Measurements from ENCODE around the gene CEP70.

CEP70 gene

DNA sequence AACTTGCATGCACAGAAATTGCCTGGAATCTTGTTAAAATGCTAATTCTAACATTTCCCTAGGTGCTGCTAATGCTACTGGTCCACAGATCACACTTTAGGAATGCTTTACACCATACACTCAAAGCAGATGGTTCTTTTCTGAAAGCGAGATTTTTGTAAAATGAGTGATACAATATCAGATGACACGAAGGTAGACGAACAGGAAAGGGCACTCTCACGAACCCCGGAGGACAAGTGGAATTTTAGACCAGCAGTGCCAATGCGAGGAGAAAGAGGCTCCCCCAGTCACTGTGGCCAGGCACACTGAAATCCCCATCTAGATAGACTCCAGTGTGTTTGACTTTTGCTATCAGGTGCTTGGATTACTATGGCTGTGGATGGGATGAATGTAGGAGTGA is 35.5 kb upstream of the CEP70 start:
- no peaks in the 10 kb centered on the region for H3K79me1 ChIP-seq (ENCODE audit: low read length)
- H3K4me2 ChIP-seq (ENCODE audit: low read length), result no peak overlapping the region
- H3K18ac ChIP-seq (ENCODE audit: low read length), result no peak overlapping the region
- no peaks in the 10 kb centered on the region for H3K4me1 ChIP-seq (ENCODE audit: control insufficient read depth, low read depth, low read length)
- no peak overlapping the region for H4K8ac ChIP-seq (ENCODE audit: low read depth, low read length)
- H3K23ac ChIP-seq (ENCODE audit: low read length), result no peak overlapping the region
- no peak overlapping the region for H3K4ac ChIP-seq (ENCODE audit: low read depth, low read length)
- no peaks in the 10 kb centered on the region for H3K27me3 ChIP-seq (ENCODE audit: insufficient read depth, low read length, poor library complexity)
- H3K9ac ChIP-seq (ENCODE audit: low read length), result no peak overlapping the region
- no peak overlapping the region for H3K27ac ChIP-seq (ENCODE audit: low read depth, low read length)
- no CpG with 5 or more reads among the region's 6 CpGs for WGBS (ENCODE audit: extremely low coverage, insufficient coverage, low lambda C conversion rate)
- no peaks in the 10 kb centered on the region for H3K36me3 ChIP-seq (ENCODE audit: control insufficient read depth, insufficient read depth, low read length)
- H3K79me2 ChIP-seq (ENCODE audit: control insufficient read depth, insufficient read depth, low read length), result no peaks in the 10 kb centered on the region
- H3K56ac ChIP-seq (ENCODE audit: low read length), result no peak overlapping the region
- no peak for DNase-seq
- H2BK5ac ChIP-seq (ENCODE audit: low read length), result no peak overlapping the region
- no peak overlapping the region for H2BK120ac ChIP-seq (ENCODE audit: low read depth, low read length)
- no peak overlapping the region for H3K4me3 ChIP-seq (ENCODE audit: low read length)
- H4K5ac ChIP-seq (ENCODE audit: low read length), result no peak overlapping the region
- H2AK5ac ChIP-seq (ENCODE audit: low read length), result no peak overlapping the region
- no peak overlapping the region for H2BK15ac ChIP-seq (replicated peaks; ENCODE audit: low read depth)

GRCh38 chr3:138625707-138626365 is 31.8 kb upstream of the CEP70 start:
- no CpG with 5 or more reads among the region's 3 CpGs for WGBS (ENCODE audit: extremely low coverage, insufficient coverage, low lambda C conversion rate)
- Histone ChIP-seq H3K23ac (ENCODE audit: low read length) (no peak overlapping the region), H3K4me3 (ENCODE audit: low read length) (no peak overlapping the region), H3K4ac (ENCODE audit: low read depth, low read length) (no peak overlapping the region), H2BK15ac (replicated peaks; ENCODE audit: low read depth) (no peak overlapping the region), H2BK5ac (ENCODE audit: low read length) (no peak overlapping the region), H2BK120ac (ENCODE audit: low read depth, low read length) (no peak overlapping the region), H3K4me2 (ENCODE audit: low read length) (no peak overlapping the region), H3K27ac (ENCODE audit: low read depth, low read length) (no peak overlapping the region), H3K18ac (ENCODE audit: low read length) (no peak overlapping the region), H3K36me3 (ENCODE audit: control insufficient read depth, insufficient read depth, low read length) (no peaks in the 10 kb centered on the region), H3K27me3 (ENCODE audit: insufficient read depth, low read length, poor library complexity) (no peaks in the 10 kb centered on the region), H2AK5ac (ENCODE audit: low read length) (no peak overlapping the region), H4K8ac (ENCODE audit: low read depth, low read length) (no peak overlapping the region), H3K4me1 (ENCODE audit: control insufficient read depth, low read depth, low read length) (no peaks in the 10 kb centered on the region), H3K79me2 (ENCODE audit: control insufficient read depth, insufficient read depth, low read length) (no peaks in the 10 kb centered on the region), H4K5ac (ENCODE audit: low read length) (no peak overlapping the region), H3K9ac (ENCODE audit: low read length) (no peak overlapping the region), H3K56ac (ENCODE audit: low read length) (no peak overlapping the region), H3K79me1 (ENCODE audit: low read length) (no peaks in the 10 kb centered on the region)
- DNase-seq, result no peak

- H3K36me3 ChIP-seq (ENCODE audit: control insufficient read depth, insufficient read depth, low read length), result no peaks in the 10 kb centered on the region
- H4K8ac ChIP-seq (ENCODE audit: low read depth, low read length), result no peak overlapping the region
- no peaks in the 10 kb centered on the region for H3K27me3 ChIP-seq (ENCODE audit: insufficient read depth, low read length, poor library complexity)
- no peak overlapping the region for H3K4me2 ChIP-seq (ENCODE audit: low read length)
- no peak overlapping the region for H3K4ac ChIP-seq (ENCODE audit: low read depth, low read length)
- H3K18ac ChIP-seq (ENCODE audit: low read length), result no peak overlapping the region
- no peak overlapping the region for H2AK5ac ChIP-seq (ENCODE audit: low read length)
- H3K4me3 ChIP-seq (ENCODE audit: low read length), result no peak overlapping the region
- DNase-seq, result no peak
- H3K27ac ChIP-seq (ENCODE audit: low read depth, low read length), result no peak overlapping the region
- no peaks in the 10 kb centered on the region for H3K79me1 ChIP-seq (ENCODE audit: low read length)
- H3K23ac ChIP-seq (ENCODE audit: low read length), result no peak overlapping the region
- H2BK5ac ChIP-seq (ENCODE audit: low read length), result no peak overlapping the region
- no peaks in the 10 kb centered on the region for H3K4me1 ChIP-seq (ENCODE audit: control insufficient read depth, low read depth, low read length)
- no peak overlapping the region for H4K5ac ChIP-seq (ENCODE audit: low read length)
- no peak overlapping the region for H3K9ac ChIP-seq (ENCODE audit: low read length)
- H3K56ac ChIP-seq (ENCODE audit: low read length), result no peak overlapping the region
- H2BK15ac ChIP-seq (replicated peaks; ENCODE audit: low read depth), result no peak overlapping the region
- no peak overlapping the region for H2BK120ac ChIP-seq (ENCODE audit: low read depth, low read length)
- H3K79me2 ChIP-seq (ENCODE audit: control insufficient read depth, insufficient read depth, low read length), result no peaks in the 10 kb centered on the region
Observed at GRCh38 chr3:138624518-138624917, 30.5 kb upstream of the CEP70 start.

DNA sequence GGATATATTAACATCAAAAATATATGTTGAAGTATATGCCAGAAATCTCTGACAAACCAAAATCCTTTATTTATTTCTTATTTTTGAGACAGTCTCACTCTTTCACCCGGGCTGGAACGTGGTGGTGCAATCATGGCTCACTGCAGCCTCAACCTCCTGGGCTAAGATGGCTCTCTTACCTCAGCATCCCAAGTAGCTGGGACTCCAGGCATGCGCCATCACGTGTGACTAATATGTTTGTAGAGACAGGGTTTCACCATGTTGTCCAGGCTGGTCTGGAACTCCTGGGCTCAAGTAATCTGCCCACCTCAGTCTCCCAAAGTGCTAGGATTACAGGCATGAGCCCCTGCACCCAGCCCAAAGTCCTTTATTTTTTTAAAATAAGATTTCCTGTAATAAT is 26.4 kb upstream of the CEP70 start:
- Histone ChIP-seq H2BK15ac (replicated peaks; ENCODE audit: low read depth) (no peak overlapping the region), H3K36me3 (ENCODE audit: control insufficient read depth, insufficient read depth, low read length) (no peaks in the 10 kb centered on the region), H3K4ac (ENCODE audit: low read depth, low read length) (no peak overlapping the region), H4K5ac (ENCODE audit: low read length) (no peak overlapping the region), H3K18ac (ENCODE audit: low read length) (no peak overlapping the region), H3K4me2 (ENCODE audit: low read length) (no peak overlapping the region), H2AK5ac (ENCODE audit: low read length) (no peak overlapping the region), H4K8ac (ENCODE audit: low read depth, low read length) (no peak overlapping the region), H3K27me3 (ENCODE audit: insufficient read depth, low read length, poor library complexity) (no peaks in the 10 kb centered on the region), H3K23ac (ENCODE audit: low read length) (no peak overlapping the region), H3K9ac (ENCODE audit: low read length) (no peak overlapping the region), H2BK5ac (ENCODE audit: low read length) (no peak overlapping the region), H3K79me2 (ENCODE audit: control insufficient read depth, insufficient read depth, low read length) (no peaks in the 10 kb centered on the region), H3K27ac (ENCODE audit: low read depth, low read length) (no peak overlapping the region), H3K79me1 (ENCODE audit: low read length) (no peaks in the 10 kb centered on the region), H3K4me3 (ENCODE audit: low read length) (no peak overlapping the region), H3K4me1 (ENCODE audit: control insufficient read depth, low read depth, low read length) (no peaks in the 10 kb centered on the region), H3K56ac (ENCODE audit: low read length) (no peak overlapping the region), H2BK120ac (ENCODE audit: low read depth, low read length) (no peak overlapping the region)
- WGBS (ENCODE audit: extremely low coverage, insufficient coverage, low lambda C conversion rate), result no CpG with 5 or more reads among the region's 4 CpGs
- no peak for DNase-seq

DNA sequence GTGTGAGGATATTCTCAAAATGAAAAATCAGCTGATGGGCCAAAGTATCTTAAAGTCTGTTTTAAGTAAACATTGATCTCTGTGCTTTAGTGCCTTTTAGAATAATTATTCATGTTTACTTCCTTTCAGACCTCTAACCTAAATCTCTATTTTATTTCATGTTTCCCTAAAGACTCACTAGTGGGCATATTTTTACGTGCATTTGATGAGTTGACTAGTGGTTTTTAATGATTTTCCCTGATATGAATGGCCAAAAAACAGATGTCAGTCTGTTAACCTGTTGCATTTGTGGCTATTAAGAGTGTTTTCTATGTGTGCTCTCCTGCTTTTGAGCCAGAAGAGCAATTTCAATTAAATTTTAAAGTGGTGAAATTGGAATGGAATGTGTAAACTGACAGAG is 21.4 kb upstream of the CEP70 start:
- no peak overlapping the region for H2BK5ac ChIP-seq (ENCODE audit: low read length)
- DNase-seq, result no peak
- no peak overlapping the region for H2BK15ac ChIP-seq (replicated peaks; ENCODE audit: low read depth)
- no peak overlapping the region for H3K4ac ChIP-seq (ENCODE audit: low read depth, low read length)
- no peak overlapping the region for H3K23ac ChIP-seq (ENCODE audit: low read length)
- H3K79me2 ChIP-seq (ENCODE audit: control insufficient read depth, insufficient read depth, low read length), result no peaks in the 10 kb centered on the region
- no CpG with 5 or more reads among the region's 1 CpG for WGBS (ENCODE audit: extremely low coverage, insufficient coverage, low lambda C conversion rate)
- H3K27ac ChIP-seq (ENCODE audit: low read depth, low read length), result no peak overlapping the region
- H3K18ac ChIP-seq (ENCODE audit: low read length), result no peak overlapping the region
- no peaks in the 10 kb centered on the region for H3K36me3 ChIP-seq (ENCODE audit: control insufficient read depth, insufficient read depth, low read length)
- H3K79me1 ChIP-seq (ENCODE audit: low read length), result no peaks in the 10 kb centered on the region
- no peak overlapping the region for H2BK120ac ChIP-seq (ENCODE audit: low read depth, low read length)
- no peak overlapping the region for H3K9ac ChIP-seq (ENCODE audit: low read length)
- no peaks in the 10 kb centered on the region for H3K27me3 ChIP-seq (ENCODE audit: insufficient read depth, low read length, poor library complexity)
- H3K56ac ChIP-seq (ENCODE audit: low read length), result no peak overlapping the region
- no peak overlapping the region for H3K4me3 ChIP-seq (ENCODE audit: low read length)
- H2AK5ac ChIP-seq (ENCODE audit: low read length), result no peak overlapping the region
- H4K5ac ChIP-seq (ENCODE audit: low read length), result no peak overlapping the region
- no peaks in the 10 kb centered on the region for H3K4me1 ChIP-seq (ENCODE audit: control insufficient read depth, low read depth, low read length)
- H3K4me2 ChIP-seq (ENCODE audit: low read length), result no peak overlapping the region
- no peak overlapping the region for H4K8ac ChIP-seq (ENCODE audit: low read depth, low read length)

GRCh38 chr3:138609898-138610266 is 15.8 kb upstream of the CEP70 start:
- Histone ChIP-seq H3K18ac (ENCODE audit: low read length) (no peak overlapping the region), H2BK5ac (ENCODE audit: low read length) (no peak overlapping the region), H3K4me1 (ENCODE audit: control insufficient read depth, low read depth, low read length) (no peaks in the 10 kb centered on the region), H2AK5ac (ENCODE audit: low read length) (no peak overlapping the region), H3K4me3 (ENCODE audit: low read length) (no peak overlapping the region), H3K36me3 (ENCODE audit: control insufficient read depth, insufficient read depth, low read length) (no peaks in the 10 kb centered on the region), H3K4me2 (ENCODE audit: low read length) (no peak overlapping the region), H2BK120ac (ENCODE audit: low read depth, low read length) (no peak overlapping the region), H3K4ac (ENCODE audit: low read depth, low read length) (no peak overlapping the region), H3K9ac (ENCODE audit: low read length) (no peak overlapping the region), H3K56ac (ENCODE audit: low read length) (no peak overlapping the region), H3K79me2 (ENCODE audit: control insufficient read depth, insufficient read depth, low read length) (no peaks in the 10 kb centered on the region), H4K5ac (ENCODE audit: low read length) (no peak overlapping the region), H4K8ac (ENCODE audit: low read depth, low read length) (no peak overlapping the region), H3K27ac (ENCODE audit: low read depth, low read length) (no peak overlapping the region), H3K27me3 (ENCODE audit: insufficient read depth, low read length, poor library complexity) (no peaks in the 10 kb centered on the region), H2BK15ac (replicated peaks; ENCODE audit: low read depth) (no peak overlapping the region), H3K79me1 (ENCODE audit: low read length) (no peaks in the 10 kb centered on the region), H3K23ac (ENCODE audit: low read length) (no peak overlapping the region)
- no peak for DNase-seq
- no CpG with 5 or more reads among the region's 6 CpGs for WGBS (ENCODE audit: extremely low coverage, insufficient coverage, low lambda C conversion rate)

Measured in mesendoderm (in vitro differentiated cells).